Stimulated activated naive CD8-positive, alpha-beta T cell treated with anti-CD3 and anti-CD28 coated beads, Interleukin-15, Interleukin-2, amounts not matched to agents 100 ng/mL and 50 ng/mL, for 24 hours (primary cell): ENCODE data around the gene PSMD13.
"Not testable (repeated sequence)": the region's sequence is repeated elsewhere in the genome, so short reads cannot be mapped to it uniquely, and the experiment has no call there.

Experiments used
- H3K27ac Mint-ChIP-seq: one replicate; pipeline ENCODE4 v1.8.0; 2021; ENCODE audit warnings: mild to moderate bottlenecking, mixed read lengths
- H3K27me3 Mint-ChIP-seq: one replicate; pipeline ENCODE4 v1.8.0; 2021; ENCODE audit warnings: mixed read lengths
- H3K36me3 Mint-ChIP-seq: one replicate; pipeline ENCODE4 v1.8.0; 2021; ENCODE audit warnings: low read depth, mixed read lengths
- H3K4me1 Mint-ChIP-seq: one replicate; pipeline ENCODE4 v1.8.0; 2021; ENCODE audit warnings: low read depth, mixed read lengths
- H3K4me3 Mint-ChIP-seq: one replicate; pipeline ENCODE4 v1.8.0; 2021; ENCODE audit warnings: mild to moderate bottlenecking, mixed read lengths
- H3K9me3 Mint-ChIP-seq: one replicate; pipeline ENCODE4 v1.8.0; 2021; ENCODE audit warnings: mixed read lengths

PSMD13 gene

GRCh38 chr11:279966-280705 lies 43.4 kb downstream of the PSMD13 start:
- peak overlapping the region; percentile 68 for H3K4me3 Mint-ChIP-seq

GRCh38 chr11:280706-281485 lies 44.1 kb downstream of the PSMD13 start:
- peaks cover 14% of the 10 kb centered on the region for H3K9me3 Mint-ChIP-seq
- H3K27me3 Mint-ChIP-seq = peaks cover 32% of the 10 kb centered on the region
- peak overlapping the region; percentile 68 for H3K4me3 Mint-ChIP-seq
- no peak overlapping the region for H3K27ac Mint-ChIP-seq
- H3K36me3 Mint-ChIP-seq = peaks cover 6% of the 10 kb centered on the region
- peaks cover 55% of the 10 kb centered on the region for H3K4me1 Mint-ChIP-seq

More at GRCh38 chr11:279966-280705, 43.4 kb downstream of the PSMD13 start:
- no peak overlapping the region for H3K27ac Mint-ChIP-seq
- H3K27me3 Mint-ChIP-seq = peaks cover 32% of the 10 kb centered on the region
- peaks cover 15% of the 10 kb centered on the region for H3K9me3 Mint-ChIP-seq
- peaks cover 6% of the 10 kb centered on the region for H3K36me3 Mint-ChIP-seq
- peaks cover 55% of the 10 kb centered on the region for H3K4me1 Mint-ChIP-seq

GRCh38 chr11:281486-282161 lies 44.8 kb downstream of the PSMD13 start:
- H3K27me3 Mint-ChIP-seq = peaks cover 32% of the 10 kb centered on the region
- H3K4me3 Mint-ChIP-seq = peak overlapping the region; percentile 68
- peaks cover 59% of the 10 kb centered on the region for H3K4me1 Mint-ChIP-seq
- no peak overlapping the region for H3K27ac Mint-ChIP-seq
- peaks cover 4% of the 10 kb centered on the region for H3K36me3 Mint-ChIP-seq
- peaks cover 7% of the 10 kb centered on the region for H3K9me3 Mint-ChIP-seq

GRCh38 chr11:282171-282570 lies 45.4 kb downstream of the PSMD13 start:
- no peak overlapping the region for H3K27ac Mint-ChIP-seq

DNA sequence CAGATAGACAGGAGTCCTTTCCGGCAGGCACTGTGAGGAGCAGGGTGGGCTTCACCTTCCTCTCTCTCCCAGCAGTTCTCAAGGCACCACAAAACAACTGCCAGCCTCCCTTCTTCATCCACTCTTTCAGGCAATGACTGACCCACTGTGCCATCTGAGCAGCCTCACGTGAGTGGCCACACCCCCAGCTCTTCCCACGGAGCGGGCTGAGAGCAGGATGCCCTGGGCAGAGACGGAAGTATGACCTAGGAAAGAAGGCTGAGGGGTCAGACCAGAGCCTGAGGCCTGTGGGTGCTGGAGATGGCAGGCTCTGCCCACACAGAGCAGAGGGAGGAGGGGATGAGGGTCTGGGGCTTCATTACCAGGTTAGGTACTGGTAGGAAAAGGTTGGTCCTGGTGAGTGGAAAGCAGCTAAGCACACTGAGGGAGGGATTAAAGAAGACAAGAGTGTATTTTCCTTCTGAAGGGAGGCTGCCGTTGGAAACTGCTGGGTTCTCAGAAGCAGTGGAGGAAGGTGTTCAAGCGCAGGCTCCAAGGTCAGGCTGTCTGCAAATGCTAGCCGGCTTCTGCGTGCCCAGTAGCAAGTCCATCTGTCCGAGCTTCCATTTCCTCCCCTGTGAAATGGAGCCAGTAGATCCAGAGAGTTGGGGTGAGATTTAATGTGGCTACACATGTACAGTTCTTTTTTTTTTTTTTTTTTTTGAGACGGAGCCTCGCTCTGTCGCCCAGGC lies 46.0 kb downstream of the PSMD13 start:
- Mint-ChIP-seq H3K9me3 (no peaks in the 10 kb centered on the region), H3K27ac (peak overlapping the region; percentile 14), H3K27me3 (peaks cover 29% of the 10 kb centered on the region), H3K4me3 (peak overlapping the region; percentile 68), H3K36me3 (peaks cover 1% of the 10 kb centered on the region), H3K4me1 (peaks cover 58% of the 10 kb centered on the region)

More at GRCh38 chr11:282171-282570, 45.4 kb downstream of the PSMD13 start:
- Mint-ChIP-seq H3K9me3 (peaks cover 3% of the 10 kb centered on the region), H3K4me1 (peaks cover 60% of the 10 kb centered on the region), H3K36me3 (no peaks in the 10 kb centered on the region), H3K27me3 (peaks cover 32% of the 10 kb centered on the region), H3K4me3 (peak overlapping the region; percentile 68)

DNA sequence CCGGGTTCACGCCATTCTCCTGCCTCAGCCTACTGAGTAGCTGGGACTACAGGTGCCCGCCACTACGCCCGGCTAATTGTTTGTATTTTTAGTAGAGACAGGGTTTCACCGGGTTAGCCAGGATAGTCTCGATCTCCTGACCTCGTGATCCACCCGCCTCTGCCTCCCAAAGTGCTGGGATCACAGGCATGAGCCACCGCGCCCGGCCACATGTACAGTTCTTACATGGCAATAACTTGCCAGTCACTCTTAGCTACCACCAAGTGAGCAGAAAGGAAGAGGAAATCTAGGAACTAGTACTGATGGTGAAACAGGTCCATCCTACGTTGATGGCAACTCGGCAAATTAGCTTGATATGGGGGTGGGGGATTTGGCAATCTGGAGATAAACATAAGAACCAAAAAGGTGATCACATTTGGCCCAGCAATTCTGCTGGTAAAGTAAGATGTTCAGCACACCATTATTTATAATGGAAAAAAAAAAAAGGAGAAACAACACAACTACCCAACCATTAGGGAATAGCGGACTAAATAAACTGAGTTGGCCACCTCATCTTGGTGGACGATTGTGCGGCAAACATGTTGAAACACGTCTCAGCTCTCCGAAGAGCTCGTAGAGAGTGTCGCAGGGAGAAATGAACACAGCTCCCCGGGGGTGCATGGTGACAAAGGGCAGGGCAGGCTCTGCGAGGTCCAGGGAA lies 46.8 kb downstream of the PSMD13 start:
- Mint-ChIP-seq H3K36me3 (peaks cover 4% of the 10 kb centered on the region), H3K4me1 (peaks cover 55% of the 10 kb centered on the region), H3K4me3 (no peak overlapping the region)

DNA sequence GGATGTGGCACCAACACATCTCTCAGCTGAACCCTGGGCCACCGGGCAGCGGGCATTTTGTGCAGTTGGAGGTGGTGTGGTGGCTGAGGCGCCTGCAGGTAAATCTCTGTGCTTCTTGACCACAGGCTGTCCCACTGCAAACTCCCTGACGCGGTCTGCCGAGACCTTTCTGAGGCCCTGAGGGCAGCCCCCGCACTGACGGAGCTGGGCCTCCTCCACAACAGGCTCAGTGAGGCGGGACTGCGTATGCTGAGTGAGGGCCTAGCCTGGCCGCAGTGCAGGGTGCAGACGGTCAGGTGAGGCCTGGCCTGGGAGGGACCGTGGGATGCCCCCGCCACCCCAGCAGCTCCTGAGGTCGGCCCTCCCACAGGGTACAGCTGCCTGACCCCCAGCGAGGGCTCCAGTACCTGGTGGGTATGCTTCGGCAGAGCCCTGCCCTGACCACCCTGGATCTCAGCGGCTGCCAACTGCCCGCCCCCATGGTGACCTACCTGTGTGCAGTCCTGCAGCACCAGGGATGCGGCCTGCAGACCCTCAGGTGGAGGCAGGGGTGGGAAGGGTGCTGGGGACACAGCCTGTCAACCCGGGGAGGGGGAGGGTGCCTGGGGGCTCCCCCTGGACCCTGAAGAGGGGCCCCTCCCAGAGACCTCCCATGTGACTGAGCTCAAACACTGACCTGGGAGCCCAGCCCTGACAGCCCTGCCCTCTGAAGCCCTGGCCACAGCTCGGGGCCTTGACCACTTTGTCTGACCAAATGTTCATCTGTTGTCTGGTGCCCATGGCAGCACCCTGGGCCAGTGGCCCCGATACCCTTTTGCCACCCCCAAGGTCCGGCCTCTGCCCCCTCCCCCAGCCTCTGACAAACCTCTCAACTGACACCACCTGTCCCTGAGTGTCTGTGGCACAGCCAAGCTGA lies 47.6 kb downstream of the PSMD13 start:
- Mint-ChIP-seq H3K9me3 (no peaks in the 10 kb centered on the region), H3K4me1 (peaks cover 52% of the 10 kb centered on the region), H3K27ac (no peak overlapping the region), H3K36me3 (peaks cover 4% of the 10 kb centered on the region), H3K27me3 (peaks cover 21% of the 10 kb centered on the region), H3K4me3 (no peak overlapping the region)

More for the DNA sequence above, 46.8 kb downstream of the PSMD13 start:
- Mint-ChIP-seq H3K9me3 (no peaks in the 10 kb centered on the region), H3K27ac (peak overlapping the region; percentile 5), H3K27me3 (peaks cover 24% of the 10 kb centered on the region)

GRCh38 chr11:285021-285893 lies 48.5 kb downstream of the PSMD13 start:
- H3K27ac Mint-ChIP-seq = no peak overlapping the region
- H3K36me3 Mint-ChIP-seq = peaks cover 4% of the 10 kb centered on the region
- H3K27me3 Mint-ChIP-seq = peaks cover 21% of the 10 kb centered on the region
- H3K4me1 Mint-ChIP-seq = peaks cover 57% of the 10 kb centered on the region
- no peaks in the 10 kb centered on the region for H3K9me3 Mint-ChIP-seq
- H3K4me3 Mint-ChIP-seq = no peak overlapping the region

- Mint-ChIP-seq H3K36me3 (peaks cover 4% of the 10 kb centered on the region), H3K27ac (no peak overlapping the region), H3K27me3 (peaks cover 18% of the 10 kb centered on the region), H3K4me1 (peaks cover 54% of the 10 kb centered on the region), H3K4me3 (no peak overlapping the region), H3K9me3 (no peaks in the 10 kb centered on the region)
Measured at GRCh38 chr11:285894-286220, 49.1 kb downstream of the PSMD13 start.

- peak overlapping the region; percentile 92 for H3K4me3 Mint-ChIP-seq
- peak overlapping the region; percentile 74 for H3K27ac Mint-ChIP-seq
- H3K9me3 Mint-ChIP-seq, H3K27me3 Mint-ChIP-seq, H3K36me3 Mint-ChIP-seq: not testable (repeated sequence)
- H3K4me1 Mint-ChIP-seq = peaks cover 41% of the 10 kb centered on the region
Measured at GRCh38 chr11:286977-287820, 50.4 kb downstream of the PSMD13 start.

DNA sequence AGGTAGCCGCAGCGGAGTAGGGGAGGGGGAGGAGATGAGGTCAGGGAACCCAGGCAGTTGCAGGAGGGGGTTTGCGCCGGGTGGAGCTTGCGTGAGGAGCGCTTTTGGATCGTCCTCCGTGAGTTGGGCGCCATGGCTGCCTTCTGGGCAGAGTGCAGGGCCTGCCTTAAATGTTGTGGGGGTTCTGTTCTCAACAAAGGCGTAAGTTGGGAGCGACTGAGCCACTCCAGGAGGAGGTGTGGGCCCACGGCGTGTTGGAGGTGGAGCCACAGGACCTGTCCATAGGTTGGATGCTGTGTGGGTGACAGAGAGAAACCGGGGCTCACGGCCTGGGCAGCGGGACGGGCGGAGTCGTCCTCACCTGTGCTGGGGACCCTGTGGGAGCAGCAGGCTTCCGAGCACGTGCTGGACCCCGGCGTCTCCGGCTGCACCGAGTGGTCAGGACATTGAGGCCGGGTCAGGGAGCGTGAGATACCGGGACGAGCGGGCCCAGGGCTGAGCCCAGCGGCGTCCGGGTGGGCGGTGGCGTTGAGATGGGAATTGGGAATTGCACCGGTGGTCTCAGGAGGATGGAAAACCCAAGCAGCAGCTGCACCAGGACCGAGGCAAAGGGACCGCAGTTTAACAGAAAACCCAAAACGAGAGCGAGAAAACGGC lies 51.2 kb downstream of the PSMD13 start:
- H3K9me3 Mint-ChIP-seq = no peaks in the 10 kb centered on the region
- H3K36me3 Mint-ChIP-seq = peaks cover 4% of the 10 kb centered on the region
- H3K4me3 Mint-ChIP-seq = peak overlapping the region; percentile 92
- no peaks in the 10 kb centered on the region for H3K27me3 Mint-ChIP-seq
- H3K4me1 Mint-ChIP-seq = peaks cover 33% of the 10 kb centered on the region
- H3K27ac Mint-ChIP-seq = peak overlapping the region; percentile 97
